GM18505 (cell line): ENCODE results near the gene HES5.

Experiments
- ATAC-seq: cut with Tn5 transposase; IDR thresholded peaks from one replicate; pipeline ENCODE4 v1.9.1; 2021; ENCODE audit not compliant: unreplicated experiment
- POLR2A ChIP-seq: IDR thresholded peaks from 4 replicates; pipeline ENCODE4 v1.6.1; 2011; ENCODE audit warnings: borderline replicate concordance; ENCODE audit not compliant: insufficient read depth, insufficient read length; ENCODE audit errors: extremely low read depth

Gene HES5

GRCh38 chr1:2480236-2480985 lies 49.7 kb downstream of the HES5 start:
- ATAC-seq, result no peak
- no peak for TF ChIP-seq POLR2A

DNA sequence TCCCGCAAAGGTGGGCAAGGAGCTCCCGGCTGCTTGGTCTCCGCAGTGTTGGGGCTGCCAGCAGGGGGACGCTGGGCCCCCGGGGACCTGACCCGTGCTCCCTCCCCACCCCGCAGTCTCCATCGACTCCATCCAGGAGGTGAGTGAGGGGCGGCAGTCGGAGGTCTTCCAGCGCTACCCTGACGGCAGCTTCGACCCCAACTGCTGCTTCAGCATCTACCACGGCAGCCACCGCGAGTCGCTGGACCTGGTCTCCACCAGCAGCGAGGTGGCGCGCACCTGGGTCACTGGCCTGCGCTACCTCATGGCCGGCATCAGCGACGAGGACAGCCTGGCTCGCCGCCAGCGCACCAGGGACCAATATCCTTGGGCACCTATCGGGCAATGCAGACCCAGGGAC lies 50.4 kb downstream of the HES5 start:
- no peak for ATAC-seq

DNA sequence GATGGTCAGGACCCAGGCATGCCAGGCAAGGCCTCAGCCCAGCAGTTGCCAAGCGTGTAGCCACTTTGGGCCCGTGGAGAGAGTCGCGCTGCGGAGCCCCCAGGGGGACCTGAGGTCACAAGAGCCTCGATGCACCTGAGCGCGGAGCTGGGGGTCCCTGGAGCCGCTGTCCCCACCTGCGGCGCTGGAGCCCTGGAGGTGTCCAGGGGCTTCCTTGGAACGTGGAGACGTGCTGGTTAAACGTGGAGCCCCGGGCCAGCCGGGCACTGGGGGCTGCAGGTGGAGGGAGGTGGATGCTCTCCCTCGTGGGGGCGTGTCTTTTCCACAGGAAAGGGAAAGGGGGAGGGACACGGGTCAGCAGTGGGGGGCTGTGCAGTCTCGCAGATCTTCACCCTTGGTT lies 50.9 kb downstream of the HES5 start:
- no peak for TF ChIP-seq POLR2A
- no peak for ATAC-seq

More for the DNA sequence above, 50.4 kb downstream of the HES5 start:
- TF ChIP-seq POLR2A, result no peak
